PC-3 (cell line): ENCODE results near the gene NOX3. TPM values are rescaled to one million over a fixed set of nuclear protein-coding genes. Genes with fewer than 3 reads are reported as not detected.

Experiments used
- ATAC-seq: fragments of 200-7000 bp; cut with Tn5 transposase; 2 replicates; pipeline ENCODE4 v1.9.1; 2020; ENCODE audit warnings: mild to moderate bottlenecking, moderate library complexity
- BruUV-seq: library from RNA; stranded (reverse); fragments of 400-500 nt; replicated peaks from 2 replicates; lab custom pipeline; 2021; lab: Mats Ljungman, UMichigan
- CTCF ChIA-PET: fragments of 300-600 bp; sonication (Branson Sonifier 250); formaldehyde crosslinking; loops from one replicate; lab custom pipeline; 2022; ENCODE audit warnings: antibody characterized with exemption; lab: Charles Lee
- POLR2A ChIA-PET: fragments of 300-600 bp; sonication (Branson Sonifier 250); formaldehyde crosslinking; loops from one replicate; lab custom pipeline; 2022; ENCODE audit warnings: antibody characterized with exemption; ENCODE audit not compliant: unreplicated experiment; lab: Charles Lee
- DNase-seq: peaks from one replicate; pipeline ENCODE4 v3.0.0-alpha.2; 2015
- H2AFZ ChIP-seq: fragments of 300-600 bp; sonication (generic); 2 replicates; pipeline ENCODE4 v1.6.0; 2016; ENCODE audit warnings: antibody characterized with exemption, low read length
- H3F3A ChIP-seq: fragments of 300-600 bp; sonication (generic); one replicate; pipeline ENCODE4 v1.6.0; 2017; ENCODE audit warnings: antibody characterized with exemption, low read length, control low read depth, mild to moderate bottlenecking; ENCODE audit not compliant: unreplicated experiment
- H3K27ac ChIP-seq: fragments of 300-600 bp; sonication (generic); 2 replicates; pipeline ENCODE4 v1.5.1; 2016; ENCODE audit warnings: mild to moderate bottlenecking, low read length
- H3K27me3 ChIP-seq: fragments of 300-600 bp; sonication (generic); 2 replicates; pipeline ENCODE4 v1.6.1; 2016; ENCODE audit warnings: low read length, mixed read lengths
- H3K36me3 ChIP-seq: fragments of 300-600 bp; sonication (generic); 2 replicates; pipeline ENCODE4 v1.6.1; 2016; ENCODE audit warnings: low read depth, mixed run types, low read length, mixed read lengths
- H3K4me1 ChIP-seq: fragments of 300-600 bp; sonication (generic); 2 replicates; pipeline ENCODE4 v1.5.1; 2016; ENCODE audit warnings: low read length; ENCODE audit not compliant: insufficient read depth
- H3K4me2 ChIP-seq: fragments of 300-600 bp; sonication (generic); 2 replicates; pipeline ENCODE4 v1.6.0; 2016; ENCODE audit warnings: low read length
- H3K4me3 ChIP-seq: fragments of 300-600 bp; sonication (generic); 2 replicates; pipeline ENCODE4 v1.5.1; 2016; ENCODE audit warnings: mild to moderate bottlenecking, low read length, mixed read lengths
- H3K79me2 ChIP-seq: fragments of 300-600 bp; sonication (generic); 2 replicates; pipeline ENCODE4 v1.6.1; 2017; ENCODE audit warnings: low read length, mixed read lengths
- H3K9ac ChIP-seq: fragments of 300-600 bp; sonication (generic); 2 replicates; pipeline ENCODE4 v1.6.0; 2016; ENCODE audit warnings: mild to moderate bottlenecking, low read length
- H3K9me2 ChIP-seq: fragments of 300-600 bp; sonication (generic); replicated peaks from 2 replicates; pipeline ENCODE4 v1.6.1; 2016; ENCODE audit warnings: mixed run types, low read length, mixed read lengths
- H3K9me3 ChIP-seq: fragments of 300-600 bp; sonication (generic); 2 replicates; pipeline ENCODE4 v1.6.1; 2016; ENCODE audit warnings: low read length, mixed read lengths
- H4K20me1 ChIP-seq: fragments of 300-600 bp; sonication (generic); 2 replicates; pipeline ENCODE4 v1.6.1; 2016; ENCODE audit warnings: low read length, mixed read lengths
- EZH2 ChIP-seq: fragments of 300-600 bp; sonication (generic); IDR thresholded peaks from one replicate; pipeline ENCODE4 v1.6.1; 2017; ENCODE audit warnings: antibody characterized with exemption, mild to moderate bottlenecking, low read length; ENCODE audit not compliant: unreplicated experiment
- EZH2phosphoT487 ChIP-seq: fragments of 300-600 bp; sonication (generic); IDR thresholded peaks from 2 replicates; pipeline ENCODE4 v1.6.1; 2018; ENCODE audit warnings: mild to moderate bottlenecking, antibody characterized with exemption, low read length, borderline replicate concordance
- intact Hi-C: fragments of 100-400 bp; cut with micrococcal nuclease; formaldehyde crosslinking; loops from 2 replicates; pipeline ENCODE4 v1.9.0; 2023
- total RNA-seq: library from RNA; depleted of rRNA; stranded (reverse); fragments of >200 nt; gene quantifications from 2 replicates; pipeline ENCODE4 v1.2.3, GENCODE V29; 2014
- TF ChIP-seq, protein P1 (sequence below): fragments of 300-600 bp; sonication (generic); conservative IDR thresholded peaks from 2 replicates; pipeline ENCODE4 v1.5.1; 2017; ENCODE audit warnings: antibody characterized with exemption, low read depth, mild to moderate bottlenecking, low read length

NOX3 gene
- total RNA-seq, 1 experiment from 2014 or later, result not detected

DNA sequence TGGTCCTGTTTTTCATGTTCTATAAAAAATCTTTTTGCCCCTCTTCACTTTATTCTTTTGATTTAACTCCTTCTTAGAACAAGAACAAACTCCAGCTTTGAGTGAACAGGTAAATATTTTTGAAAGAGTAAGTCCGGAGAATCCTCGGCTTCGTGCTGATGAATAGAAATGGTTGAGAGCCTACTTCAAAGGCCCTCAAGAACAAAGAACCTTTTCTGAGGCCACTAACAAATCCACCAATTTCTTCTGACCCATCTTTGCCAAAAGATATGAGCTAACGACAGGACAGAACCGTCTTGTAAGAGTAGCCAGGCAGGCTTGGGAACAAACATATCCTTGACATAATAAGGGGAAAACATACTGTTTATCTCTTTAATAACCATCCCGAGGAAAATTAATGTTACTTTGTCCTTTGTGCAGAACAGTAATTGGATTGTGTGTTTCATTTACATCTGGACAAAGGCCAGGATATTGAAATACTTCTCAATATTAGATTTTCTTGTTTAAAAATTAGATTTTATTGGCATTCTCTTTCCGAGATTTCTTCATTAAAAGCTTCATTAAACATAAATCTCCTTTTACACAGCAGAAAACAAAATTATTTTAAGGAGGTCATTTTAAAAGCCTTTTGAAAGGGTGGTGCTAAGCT is 52.9 kb downstream of the NOX3 start:
- no peaks in the 10 kb centered on the region for H3K9me2 ChIP-seq
- ATAC-seq, result no peak
- no peaks in the 10 kb centered on the region for H3K36me3 ChIP-seq
- H3F3A ChIP-seq, result no peaks in the 10 kb centered on the region
- intact Hi-C loops, result no loop called here
- ChIA-PET POLR2A (no interaction called here), CTCF (no interaction called here)
- no peaks in the 10 kb centered on the region for H3K9me3 ChIP-seq
- no peaks in the 10 kb centered on the region for H3K4me1 ChIP-seq
- no peaks in the 10 kb centered on the region for H4K20me1 ChIP-seq
- no TSS peak for BruUV-seq
- H3K79me2 ChIP-seq, result no peaks in the 10 kb centered on the region
- DNase-seq, result no peak
- H2AFZ ChIP-seq, result no peak overlapping the region
- TF ChIP-seq EZH2phosphoT487, result no peak
- TF ChIP-seq EZH2, result no peak
- TF ChIP-seq, protein P1, sequence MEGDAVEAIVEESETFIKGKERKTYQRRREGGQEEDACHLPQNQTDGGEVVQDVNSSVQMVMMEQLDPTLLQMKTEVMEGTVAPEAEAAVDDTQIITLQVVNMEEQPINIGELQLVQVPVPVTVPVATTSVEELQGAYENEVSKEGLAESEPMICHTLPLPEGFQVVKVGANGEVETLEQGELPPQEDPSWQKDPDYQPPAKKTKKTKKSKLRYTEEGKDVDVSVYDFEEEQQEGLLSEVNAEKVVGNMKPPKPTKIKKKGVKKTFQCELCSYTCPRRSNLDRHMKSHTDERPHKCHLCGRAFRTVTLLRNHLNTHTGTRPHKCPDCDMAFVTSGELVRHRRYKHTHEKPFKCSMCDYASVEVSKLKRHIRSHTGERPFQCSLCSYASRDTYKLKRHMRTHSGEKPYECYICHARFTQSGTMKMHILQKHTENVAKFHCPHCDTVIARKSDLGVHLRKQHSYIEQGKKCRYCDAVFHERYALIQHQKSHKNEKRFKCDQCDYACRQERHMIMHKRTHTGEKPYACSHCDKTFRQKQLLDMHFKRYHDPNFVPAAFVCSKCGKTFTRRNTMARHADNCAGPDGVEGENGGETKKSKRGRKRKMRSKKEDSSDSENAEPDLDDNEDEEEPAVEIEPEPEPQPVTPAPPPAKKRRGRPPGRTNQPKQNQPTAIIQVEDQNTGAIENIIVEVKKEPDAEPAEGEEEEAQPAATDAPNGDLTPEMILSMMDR, result no peak
- H3K27ac ChIP-seq, result no peak overlapping the region
- no peak overlapping the region for H3K9ac ChIP-seq
- H3K4me3 ChIP-seq, result no peak overlapping the region
- no peaks in the 10 kb centered on the region for H3K27me3 ChIP-seq
- H3K4me2 ChIP-seq, result no peak overlapping the region

DNA sequence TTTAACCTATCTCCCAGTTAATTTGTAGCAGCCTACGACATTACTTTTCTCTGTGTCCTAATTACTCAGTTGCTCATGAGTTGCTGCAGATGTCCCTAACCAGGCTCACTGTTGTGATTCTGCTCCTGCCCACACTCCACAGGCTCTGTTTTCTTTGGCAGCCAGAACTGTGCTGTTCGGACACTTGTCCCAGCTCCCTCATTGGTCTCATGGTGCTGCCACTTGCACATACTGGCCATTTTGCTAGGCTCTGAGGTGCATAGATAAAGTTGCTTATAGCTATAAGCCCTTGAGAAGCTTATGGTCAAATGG is 55.0 kb downstream of the NOX3 start:
- Histone ChIP-seq H3F3A (no peaks in the 10 kb centered on the region), H3K9ac (no peak overlapping the region), H2AFZ (no peak overlapping the region), H4K20me1 (no peaks in the 10 kb centered on the region), H3K4me3 (no peak overlapping the region), H3K9me2 (no peaks in the 10 kb centered on the region), H3K4me2 (no peak overlapping the region), H3K27me3 (no peaks in the 10 kb centered on the region), H3K36me3 (no peaks in the 10 kb centered on the region), H3K9me3 (no peaks in the 10 kb centered on the region), H3K79me2 (no peaks in the 10 kb centered on the region), H3K4me1 (no peaks in the 10 kb centered on the region), H3K27ac (no peak overlapping the region)
- intact Hi-C loops, result no loop called here
- DNase-seq (no peak), ATAC-seq (no peak)
- no TSS peak for BruUV-seq
- CTCF ChIA-PET, result no interaction called here
- POLR2A ChIA-PET, result no interaction called here
- TF ChIP-seq, protein P1, result no peak
- no peak for TF ChIP-seq EZH2phosphoT487
- TF ChIP-seq EZH2, result no peak

DNA sequence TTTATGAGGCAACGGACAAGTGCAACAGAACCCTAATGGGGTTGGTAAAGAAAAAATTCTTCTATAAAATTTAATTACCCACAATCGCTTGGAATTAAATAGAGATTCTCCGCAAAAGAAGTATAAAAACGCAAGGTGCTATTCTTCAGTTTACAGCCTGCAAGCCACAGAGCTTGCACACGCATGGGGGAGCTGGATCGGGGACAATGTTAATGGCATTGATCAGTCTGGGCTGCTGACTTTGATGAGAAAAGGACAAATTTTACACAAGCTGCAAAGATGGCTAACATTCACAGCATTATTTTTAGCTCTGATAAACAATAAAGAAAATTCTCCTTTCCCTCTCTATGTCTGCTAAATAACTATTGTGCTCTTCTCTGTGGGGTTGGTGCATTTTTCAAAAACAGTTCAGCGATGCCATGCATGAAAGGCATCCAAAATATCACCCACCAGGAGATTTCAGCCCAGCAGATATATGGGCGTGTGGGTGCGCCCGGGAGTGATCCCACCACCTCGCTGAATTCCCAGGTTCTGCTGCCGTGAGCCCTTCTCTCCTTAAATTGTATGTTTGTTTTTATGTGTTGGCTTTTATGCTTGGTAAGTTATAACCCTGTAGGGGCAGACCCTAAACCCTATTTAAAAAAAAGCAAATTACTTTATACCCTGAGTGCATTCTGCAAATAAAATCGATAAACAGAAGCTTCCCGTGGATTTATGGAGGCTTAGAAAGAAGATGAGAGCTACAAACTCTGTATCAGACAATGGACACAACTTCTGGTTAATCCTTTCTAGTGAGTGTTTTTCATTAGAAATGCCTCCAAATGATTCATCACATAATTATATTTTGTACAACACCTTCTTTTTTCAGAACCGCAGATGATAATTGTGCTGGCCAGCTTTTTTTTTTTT is 55.6 kb downstream of the NOX3 start:
- DNase-seq (no peak), ATAC-seq (no peak)
- no peaks in the 10 kb centered on the region for H3K9me3 ChIP-seq
- no peaks in the 10 kb centered on the region for H3K36me3 ChIP-seq
- no peak overlapping the region for H3K9ac ChIP-seq
- H3K9me2 ChIP-seq, result no peaks in the 10 kb centered on the region
- H3K4me1 ChIP-seq, result no peaks in the 10 kb centered on the region
- TF ChIP-seq EZH2, result no peak
- no peak for TF ChIP-seq EZH2phosphoT487
- TF ChIP-seq, protein P1, result no peak
- BruUV-seq, result no TSS peak
- H3K27me3 ChIP-seq, result no peaks in the 10 kb centered on the region
- intact Hi-C loops, result no loop called here
- no peaks in the 10 kb centered on the region for H3F3A ChIP-seq
- no peak overlapping the region for H3K4me3 ChIP-seq
- CTCF ChIA-PET, result no interaction called here
- no peak overlapping the region for H2AFZ ChIP-seq
- H4K20me1 ChIP-seq, result no peaks in the 10 kb centered on the region
- no peak overlapping the region for H3K4me2 ChIP-seq
- H3K27ac ChIP-seq, result no peak overlapping the region
- no peaks in the 10 kb centered on the region for H3K79me2 ChIP-seq
- POLR2A ChIA-PET, result no interaction called here
